HG03354 (cell line): ENCODE measurements around the gene IGSF9.

ENCODE experiments used
- ATAC-seq: cut with Tn5 transposase; IDR thresholded peaks from one replicate; pipeline ENCODE4 v1.9.1; 2021; ENCODE audit warnings: mild to moderate bottlenecking; ENCODE audit not compliant: unreplicated experiment, poor library complexity, severe bottlenecking

IGSF9 gene

DNA sequence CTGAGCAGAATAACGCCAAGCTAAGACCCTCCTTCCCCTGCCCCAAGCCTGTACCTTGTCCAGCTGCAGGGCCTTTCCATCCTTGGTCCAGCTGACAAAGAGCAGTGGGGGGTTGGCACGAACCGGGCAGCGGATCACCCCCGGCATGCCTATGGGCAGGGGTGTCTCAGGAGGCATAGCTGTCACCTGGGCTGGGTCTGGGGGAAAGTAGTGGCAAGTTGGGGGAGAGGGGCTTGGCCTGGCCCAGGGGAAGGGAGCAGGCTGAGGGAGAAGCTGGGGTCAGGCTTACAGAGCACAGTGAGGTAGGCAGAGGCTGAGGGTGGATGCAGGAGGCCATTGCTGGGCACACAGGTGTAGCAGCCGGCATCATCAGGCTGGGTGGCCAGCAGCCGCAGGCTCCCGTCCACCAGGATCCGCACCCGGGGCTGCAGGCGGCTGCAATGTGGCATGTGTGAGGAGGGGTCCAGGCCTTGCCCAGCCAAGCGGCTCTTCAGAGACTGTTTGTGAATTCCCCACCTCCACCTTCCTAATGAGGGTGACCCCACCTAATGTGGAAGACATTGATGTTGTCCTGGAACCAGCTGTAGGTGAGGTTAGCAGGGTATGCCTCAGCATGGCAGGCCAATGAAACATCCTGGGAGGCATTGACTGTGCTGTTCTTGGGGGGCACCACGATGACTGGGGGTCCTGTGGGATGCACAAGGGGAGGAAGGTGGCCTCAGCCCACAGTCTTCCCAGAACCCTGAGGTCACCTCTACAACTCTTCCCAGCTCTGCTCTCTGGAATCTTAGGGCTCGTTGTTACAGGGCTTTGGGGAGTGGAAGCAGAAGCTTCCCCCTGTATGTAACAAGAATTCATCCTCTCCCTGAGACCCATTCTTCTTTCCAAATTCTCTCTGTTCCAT, 11.0 kb downstream of the IGSF9 start:
- ATAC-seq = no peak

DNA sequence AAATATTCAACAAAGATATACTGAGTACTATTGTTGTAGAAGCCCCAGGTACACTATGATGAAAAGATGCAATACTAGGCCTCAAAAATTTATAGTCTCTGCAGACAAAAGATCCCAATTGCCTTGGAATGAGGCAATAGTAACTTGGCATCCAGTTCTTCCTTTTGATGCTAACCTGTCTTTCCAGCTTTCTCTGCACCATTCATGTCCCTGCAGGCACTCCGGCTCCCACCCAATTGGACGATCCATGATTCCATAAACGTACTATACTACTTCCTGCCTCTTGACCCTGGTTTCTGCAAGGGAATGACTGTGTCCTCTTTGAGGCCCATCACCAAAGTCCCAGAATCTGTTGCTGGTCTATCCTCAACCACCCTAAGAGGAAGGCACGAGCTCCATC, 12.1 kb downstream of the IGSF9 start:
- no peak for ATAC-seq

DNA sequence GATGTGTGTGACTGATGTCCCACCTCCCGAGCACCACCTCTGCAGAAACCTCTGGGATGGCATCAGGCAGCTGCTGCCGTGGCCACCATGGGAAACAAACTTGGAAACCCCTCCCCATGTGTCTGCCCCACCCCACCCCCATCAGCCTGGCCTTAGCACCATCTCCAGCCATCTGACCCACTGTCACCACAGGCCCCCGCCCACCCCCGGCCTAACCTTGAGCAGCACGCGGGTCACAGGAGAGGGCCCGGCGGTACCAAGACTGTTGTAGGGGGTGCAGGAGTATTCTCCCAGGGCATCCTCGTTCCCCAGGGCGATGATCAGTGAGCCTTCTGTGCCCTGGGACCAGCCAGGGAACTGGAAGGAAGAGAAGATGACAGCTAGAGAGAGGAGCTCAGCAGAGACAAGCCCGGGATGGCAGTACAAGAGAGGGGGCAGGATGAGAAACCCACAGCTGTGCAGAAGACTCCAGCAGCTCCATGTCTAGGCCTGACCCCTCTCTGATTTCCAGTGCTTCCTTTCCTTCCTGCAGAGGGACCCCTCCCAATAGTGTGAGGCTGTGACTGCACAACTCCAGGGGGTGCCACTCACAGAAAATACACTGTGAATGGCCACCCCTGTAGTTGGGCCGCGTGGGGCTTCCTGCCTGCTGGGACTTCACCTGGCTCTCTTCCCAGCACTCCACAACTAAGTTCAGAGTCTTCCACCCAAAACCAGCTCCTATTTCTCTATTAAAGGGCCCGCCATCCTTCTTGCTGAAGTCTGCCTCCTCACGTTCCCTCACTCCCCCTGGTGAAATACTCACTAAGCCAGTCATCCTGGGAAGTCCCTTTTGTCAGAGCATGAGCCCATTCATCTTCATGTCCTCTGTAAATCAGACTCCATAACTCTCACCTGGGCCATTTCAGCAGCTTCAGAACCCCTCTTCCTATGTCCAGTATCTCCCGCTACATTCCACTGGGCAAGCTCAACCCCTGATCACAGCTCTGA, 12.8 kb downstream of the IGSF9 start:
- no peak for ATAC-seq

DNA sequence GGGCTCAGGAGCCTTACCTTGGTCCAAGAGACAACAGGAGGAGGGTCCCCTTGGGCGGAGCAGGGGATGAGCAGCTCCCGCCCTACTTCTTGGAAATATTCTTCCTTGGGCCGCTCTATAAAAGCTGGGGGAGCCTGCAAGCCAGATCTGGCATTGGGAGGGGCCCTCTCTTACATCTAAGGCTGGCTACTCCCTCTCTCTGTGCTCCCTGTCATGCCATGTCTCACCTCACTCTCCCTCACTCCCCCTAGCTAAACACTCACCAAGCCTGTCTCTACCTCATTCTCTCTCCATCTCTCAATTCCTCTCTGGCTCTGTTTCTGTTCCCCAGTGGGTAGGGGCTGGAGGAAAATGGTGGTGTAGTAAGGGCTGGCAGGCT, 13.6 kb downstream of the IGSF9 start:
- no peak for ATAC-seq

DNA sequence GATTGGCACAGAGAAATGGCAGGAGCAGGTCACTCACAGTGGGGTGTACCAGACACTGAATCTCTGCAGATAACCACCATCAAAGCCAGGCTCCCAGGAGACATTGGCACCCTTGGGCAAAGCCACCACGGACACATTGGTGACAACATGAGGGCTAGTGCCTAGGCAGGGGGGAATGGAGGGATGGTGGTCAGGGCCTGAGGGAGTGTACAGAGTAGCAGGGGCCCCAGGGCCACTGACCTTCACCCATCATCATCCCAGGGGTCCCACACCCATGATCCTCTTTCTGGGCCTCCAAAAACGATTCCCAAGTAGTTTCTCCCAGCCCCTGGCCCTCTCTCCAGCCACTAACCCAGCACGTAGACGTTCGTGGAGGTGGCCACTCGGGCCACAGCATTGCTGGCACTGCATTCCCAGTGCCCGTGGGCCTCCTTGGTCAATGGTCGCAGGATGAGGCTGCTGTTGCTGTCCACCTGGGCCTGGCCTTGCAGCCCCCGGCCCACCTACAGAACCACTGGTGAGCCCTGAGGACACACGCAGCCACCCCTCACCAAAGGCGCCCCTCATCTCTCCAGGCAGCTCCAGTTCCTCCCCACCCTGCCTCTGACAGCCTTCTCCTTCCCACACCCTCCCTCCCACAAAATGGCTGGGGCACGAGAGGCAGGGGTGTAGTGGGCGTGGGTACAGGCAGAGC, 14.2 kb downstream of the IGSF9 start:
- no peak for ATAC-seq

DNA sequence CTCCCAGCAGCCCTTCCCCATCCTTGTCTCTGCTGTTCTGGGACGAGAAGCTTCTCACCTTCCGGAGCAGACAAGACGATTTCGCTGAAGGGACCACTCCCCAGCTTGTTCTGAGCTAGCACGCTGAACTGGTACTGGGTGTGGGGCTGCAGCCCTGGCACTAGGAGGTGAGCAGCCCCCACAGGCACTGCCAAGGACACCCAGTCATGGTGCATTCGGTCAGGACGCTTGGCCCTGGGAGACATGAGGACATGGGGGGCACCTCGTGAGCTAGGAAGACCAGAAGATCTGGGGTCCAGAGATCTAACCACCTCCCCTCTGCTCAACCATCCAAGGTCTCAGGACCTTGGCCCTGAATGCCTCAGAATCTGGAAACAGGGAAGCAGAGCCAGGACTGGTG, 14.8 kb downstream of the IGSF9 start:
- no peak for ATAC-seq

DNA sequence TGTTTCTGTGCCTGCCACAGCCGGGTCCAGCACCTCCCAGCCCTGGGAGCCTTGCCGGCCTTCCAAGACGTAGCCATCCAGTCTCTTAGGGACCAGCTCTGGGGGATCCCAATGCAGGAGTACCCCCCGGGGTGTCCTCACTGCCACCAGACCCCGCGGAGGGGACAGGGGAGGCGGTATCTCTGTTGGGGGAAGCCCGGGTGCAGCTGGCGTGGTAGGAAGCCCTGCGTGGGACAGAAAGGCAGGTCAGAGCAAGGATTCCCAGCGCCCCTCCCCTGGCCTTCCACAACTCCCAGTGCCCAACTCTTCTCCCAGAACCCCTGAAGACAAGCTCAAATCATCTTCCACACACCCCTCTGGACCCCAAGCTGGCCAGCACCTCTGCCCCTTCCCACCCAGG, 15.2 kb downstream of the IGSF9 start:
- no peak for ATAC-seq

DNA sequence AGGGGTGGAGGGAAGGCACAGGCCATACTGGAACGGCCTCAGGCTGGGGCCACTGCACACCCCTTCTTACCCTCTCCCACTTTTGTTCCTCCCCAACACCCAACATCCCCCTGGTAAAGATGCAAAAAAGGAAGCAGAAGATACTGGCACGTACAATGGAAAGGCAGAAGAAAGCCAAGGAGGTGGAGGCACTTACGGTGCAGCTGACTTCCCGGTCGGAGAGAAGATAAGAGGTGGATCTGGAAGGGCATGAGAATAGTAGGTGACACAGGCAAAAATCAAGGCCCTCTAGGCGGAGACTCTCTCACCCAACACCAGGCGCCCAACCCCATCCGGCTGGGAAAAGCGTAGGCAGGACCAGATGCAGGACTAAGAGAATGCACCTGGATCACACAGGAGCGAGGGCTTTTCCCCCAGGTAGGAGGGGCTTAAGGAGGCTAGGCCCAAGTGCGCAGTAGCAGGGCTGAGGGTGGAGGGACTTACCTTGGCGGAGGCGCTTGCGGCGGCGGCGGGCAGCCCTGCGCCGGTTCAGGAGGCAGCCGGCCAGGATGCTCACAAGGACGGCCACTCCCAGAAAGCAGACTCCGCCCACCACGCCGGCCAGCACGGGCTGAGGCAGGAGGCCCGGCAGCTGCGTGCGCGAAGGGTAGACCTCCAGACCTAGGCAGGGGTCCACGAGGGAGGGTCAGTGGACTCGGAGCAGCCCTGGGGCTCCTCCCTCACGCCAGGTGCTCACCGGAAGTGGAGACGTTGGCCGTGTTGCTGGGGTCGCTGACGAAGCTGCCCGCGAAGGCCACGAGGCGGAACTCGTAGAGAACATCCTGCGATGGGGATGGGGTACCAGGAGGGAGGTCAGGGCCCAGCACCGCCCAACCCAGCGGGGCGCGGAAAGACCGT, 16.0 kb downstream of the IGSF9 start:
- no peak for ATAC-seq

DNA sequence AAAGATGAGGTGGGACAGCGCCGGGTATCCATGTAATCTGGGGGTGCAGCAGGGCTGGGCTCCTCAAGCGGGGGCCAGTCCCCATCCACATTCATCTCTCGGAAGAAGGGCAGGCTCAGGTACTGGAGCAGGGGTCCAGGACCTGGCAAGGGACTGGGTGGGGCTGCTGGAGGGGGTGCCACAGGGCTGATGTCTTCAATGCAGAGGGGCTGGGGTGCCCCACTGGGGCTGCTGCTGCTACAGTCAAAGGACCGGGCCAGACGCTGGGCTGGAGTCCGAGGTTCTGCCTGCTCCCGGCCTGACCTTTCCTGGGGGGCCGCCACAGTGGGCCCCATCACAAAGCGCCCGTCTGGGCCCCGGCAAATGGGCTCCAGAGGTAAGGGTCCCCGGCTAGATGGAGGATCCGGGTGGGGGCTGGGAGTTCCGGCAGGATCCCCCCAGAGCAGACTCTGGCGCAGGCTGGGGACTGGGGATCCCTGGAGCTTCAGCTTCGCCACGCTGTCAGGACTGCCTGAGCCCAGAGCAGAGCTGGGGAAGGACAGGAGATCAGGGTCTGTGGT, 16.8 kb downstream of the IGSF9 start:
- no peak for ATAC-seq

DNA sequence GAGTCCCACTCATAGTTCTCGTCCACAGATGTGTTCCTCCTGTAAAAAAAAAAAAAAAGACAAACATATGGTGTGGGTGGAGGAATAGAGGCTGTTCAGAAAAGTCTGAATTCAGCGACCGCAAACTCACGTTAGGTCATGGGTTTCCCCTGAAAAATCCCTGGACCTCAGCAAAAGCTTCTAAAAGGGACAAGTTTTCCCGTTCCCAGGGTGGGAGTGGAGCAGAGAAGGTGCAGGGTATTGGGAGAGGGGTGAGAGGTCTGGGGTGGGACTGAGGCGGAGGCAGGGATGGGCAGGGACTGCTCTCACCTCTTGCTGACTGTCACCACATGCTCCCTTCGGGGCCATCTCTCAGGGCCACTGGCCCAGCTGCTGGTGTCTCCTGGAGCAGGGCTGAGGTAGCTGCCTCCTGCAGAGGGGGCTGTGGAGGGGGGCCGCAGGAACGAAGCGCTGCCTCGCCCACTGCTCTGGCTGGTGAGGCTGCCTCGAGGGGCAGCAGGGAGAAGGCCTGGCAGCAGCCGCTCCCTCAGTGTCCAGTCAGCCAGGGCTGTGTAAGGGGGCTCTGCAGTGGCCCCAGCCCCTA, 17.5 kb downstream of the IGSF9 start:
- ATAC-seq = no peak

DNA sequence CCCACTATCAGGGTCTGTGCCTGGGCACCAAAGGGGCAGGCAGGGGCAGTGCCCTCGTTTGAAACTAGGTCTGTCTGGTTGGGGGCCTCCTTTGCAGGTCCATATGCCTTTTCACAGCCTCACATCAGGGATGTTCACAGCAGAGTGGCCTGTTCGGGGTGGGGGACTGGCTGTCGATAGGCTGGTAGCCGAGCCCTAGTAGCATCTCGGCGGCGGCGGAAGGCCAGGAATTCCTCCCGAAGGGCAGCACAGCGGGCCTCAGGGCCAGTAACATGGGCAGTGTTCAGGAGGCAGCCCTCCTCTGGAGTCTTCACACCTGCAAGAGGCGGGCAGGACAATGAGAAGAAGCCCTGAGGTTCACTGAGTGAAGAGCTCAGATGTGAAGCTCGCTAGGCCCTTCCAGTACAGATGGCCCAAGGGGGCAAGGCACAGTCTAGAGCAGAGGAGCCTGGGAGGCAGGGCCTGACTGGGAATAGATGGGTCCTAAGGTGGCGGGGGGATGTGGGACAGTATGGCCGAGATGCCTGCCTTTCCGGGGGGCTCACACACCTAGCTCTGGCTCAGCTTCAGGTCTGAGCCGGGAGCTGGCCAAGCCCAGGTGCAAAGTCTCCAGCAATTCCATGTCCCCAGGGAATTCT, 18.1 kb downstream of the IGSF9 start:
- ATAC-seq = no peak

DNA sequence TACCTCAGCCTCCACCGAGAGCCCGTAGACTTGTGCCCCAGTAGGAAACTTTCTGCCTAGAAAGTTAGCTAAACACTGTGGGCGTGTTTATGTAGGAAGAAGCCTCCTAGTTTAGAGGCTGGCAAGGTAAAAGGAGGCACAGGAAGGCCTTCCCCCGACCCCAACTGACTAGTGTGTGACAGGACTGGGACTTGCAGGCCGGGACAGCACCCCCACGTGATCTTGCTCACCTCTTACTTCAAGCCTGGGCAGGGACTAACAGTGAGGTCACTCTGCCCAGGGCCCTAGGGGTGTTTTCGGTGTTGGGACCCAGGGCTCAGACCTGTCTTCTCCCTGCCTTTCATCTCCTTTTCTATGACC, 19.7 kb downstream of the IGSF9 start:
- peak; percentile 0 for ATAC-seq

DNA sequence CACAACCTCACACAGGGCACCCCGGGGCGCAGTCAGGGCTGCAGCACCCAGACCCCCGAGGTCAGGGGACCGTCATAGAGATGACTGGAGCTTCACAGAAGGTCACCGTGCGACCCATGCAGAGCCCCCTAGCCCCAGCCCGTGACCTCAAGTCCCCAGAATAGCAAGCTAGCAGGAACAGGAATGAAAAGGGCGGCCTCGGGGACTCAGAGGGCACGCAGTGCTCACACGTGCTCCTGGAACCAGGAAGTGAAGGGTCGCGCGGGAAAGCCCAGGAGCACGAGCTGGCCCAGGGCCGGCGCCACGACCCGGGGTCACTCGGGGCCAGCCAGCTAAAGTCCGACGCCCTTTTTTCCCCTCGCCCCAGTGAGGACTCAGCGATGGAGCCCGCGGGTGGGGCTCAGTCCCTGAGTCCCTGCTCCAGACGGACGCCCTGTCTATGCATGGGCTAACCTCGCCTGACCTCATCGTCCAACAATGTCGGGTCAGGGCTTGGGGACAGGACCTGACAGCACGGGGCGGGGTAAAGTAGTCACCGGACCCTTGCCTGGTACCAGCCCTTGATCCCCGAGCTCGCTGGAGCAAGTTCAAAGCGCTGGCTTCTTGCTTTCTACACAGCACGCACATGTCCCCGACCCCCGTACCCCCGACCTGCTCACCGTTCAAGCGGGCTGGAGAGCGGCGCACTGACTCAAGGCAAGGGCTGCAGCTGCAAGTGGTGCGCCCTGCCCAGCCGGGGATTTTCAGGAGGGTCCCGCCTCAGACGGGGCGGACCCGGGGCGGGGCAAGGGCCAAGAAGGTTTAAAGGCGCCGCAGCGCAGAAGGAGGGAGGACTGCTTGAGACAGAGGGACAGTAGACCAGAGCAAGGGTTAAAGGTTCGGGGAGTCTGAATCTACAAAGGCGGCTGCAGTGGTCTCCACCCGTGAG, 20.4 kb downstream of the IGSF9 start, which contains the start of gene TAGLN2:
Gene TAGLN2 (minus strand): TSS at position 717 of the 928 bp plus-strand sequence. CDS start 4,998 bp downstream, outside the sequence.
- ATAC-seq = peak; percentile 52

DNA sequence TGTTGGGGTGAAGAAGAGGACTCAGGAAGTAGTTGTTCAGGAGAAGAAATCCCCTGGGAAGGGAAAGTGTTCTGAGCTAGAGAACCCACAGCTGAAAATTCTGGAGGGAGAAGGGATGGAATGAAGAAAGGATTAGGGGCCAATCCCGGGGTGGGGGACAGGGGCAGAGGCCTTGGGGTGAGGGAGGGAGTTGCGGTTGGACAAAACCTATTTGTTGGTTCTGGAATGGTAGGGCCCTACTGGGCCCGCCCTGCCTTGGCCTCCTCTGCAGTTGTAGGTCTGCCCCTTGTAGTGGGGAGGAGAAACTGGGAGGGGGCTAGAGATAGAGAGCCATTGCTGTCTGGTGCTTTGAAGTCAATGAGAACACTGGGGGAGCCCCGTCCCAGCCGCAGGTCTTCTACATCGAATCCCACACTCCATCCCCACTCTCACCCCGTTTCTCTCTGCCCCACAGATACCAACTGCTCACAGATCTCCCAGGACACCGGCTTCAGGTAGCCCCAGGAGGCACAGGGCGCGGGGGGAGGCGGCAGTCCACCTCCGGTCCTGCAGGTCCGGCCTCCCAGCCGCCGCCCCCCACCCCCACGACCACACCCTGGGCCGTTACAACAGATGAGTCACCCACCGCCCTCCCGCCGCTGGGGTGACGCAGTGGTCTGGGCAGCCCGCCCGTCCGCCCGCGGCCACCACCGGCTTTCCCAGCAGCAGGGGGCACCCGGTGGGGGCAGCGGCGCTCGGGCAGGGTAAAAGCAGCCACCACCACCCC, 21.2 kb downstream of the IGSF9 start:
- ATAC-seq = peak; percentile 11

DNA sequence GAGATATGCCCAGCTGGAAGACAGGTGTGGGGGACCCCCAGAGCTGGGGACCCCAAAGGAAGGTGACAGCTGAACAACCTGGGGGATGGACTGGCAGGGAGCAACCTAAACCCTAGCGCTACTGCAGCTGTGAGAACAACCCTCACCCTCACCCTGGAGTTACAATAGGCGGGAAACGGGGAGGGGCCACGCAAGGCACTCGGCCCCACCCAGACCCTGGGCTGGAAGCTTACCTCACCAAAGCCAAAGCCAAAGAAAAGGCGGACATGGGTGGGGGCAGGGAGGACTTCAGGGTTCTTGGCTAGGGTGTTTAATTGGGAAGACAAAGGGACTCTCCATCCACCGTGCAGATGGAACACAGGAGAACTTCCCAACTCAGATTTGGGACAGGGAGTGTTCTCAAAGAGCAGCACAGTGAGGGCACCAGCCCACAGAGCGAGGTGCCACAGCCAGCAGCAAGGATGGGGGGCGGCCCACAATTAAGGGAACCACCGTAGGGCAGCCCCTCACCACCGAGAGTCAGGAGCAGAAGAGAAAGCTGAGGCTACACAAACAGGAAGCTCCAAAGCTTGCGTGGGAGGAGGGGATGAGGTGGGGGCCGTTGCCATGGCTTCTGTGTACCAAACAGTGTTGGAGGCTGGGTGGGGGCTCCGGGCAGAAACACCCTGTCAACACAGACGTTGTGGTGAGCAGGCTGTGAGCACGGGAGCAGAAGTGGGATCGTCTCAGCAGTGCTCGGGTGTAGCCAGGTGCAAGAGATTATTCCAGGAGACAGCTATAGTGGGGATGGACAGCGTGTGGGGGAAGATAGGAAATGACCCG, 22.0 kb downstream of the IGSF9 start:
- peak; percentile 42 for ATAC-seq
